Ramos (cell line): ENCODE data around the gene PCDH15.

Experiments
- in situ Hi-C: fragments of 300-500 bp; cut with MboI; formaldehyde crosslinking; loops from one replicate; pipeline ENCODE4 v1.14.3; 2022; ENCODE audit warnings: low sequenced_read_pairs; ENCODE audit not compliant: unreplicated experiment

PCDH15 gene

DNA sequence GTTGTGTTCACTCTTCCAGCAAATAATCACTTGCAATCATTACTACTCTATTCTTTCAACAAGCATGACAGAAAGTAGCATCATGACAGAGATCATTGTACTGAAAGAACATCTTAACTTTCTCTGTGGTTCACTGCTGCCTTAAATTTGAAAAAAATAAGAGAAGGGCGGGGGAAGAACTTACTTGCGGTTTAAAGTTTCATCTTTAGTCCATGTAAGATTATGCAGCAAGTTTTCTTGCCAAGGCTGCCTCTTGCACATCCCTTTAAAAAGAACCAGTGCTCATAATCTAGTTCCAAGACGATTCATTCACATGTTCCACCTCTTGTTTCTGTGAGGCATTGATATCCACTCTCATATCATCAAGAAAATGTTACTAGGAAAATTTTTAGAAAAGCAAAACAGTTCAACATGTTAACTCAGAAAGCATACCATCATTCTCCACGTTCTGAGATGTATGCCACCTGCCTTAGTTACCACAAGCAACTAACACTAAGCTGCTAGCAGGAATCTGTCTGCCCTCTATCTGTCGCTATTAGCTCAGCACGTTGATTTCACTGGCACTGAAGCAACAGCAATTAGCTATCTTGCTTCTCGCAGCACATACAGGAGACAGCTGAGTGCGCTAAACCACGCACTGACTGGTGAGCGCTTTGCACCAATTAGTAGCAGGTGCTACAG is at the start of gene PCDH15:
Gene PCDH15 (minus strand): TSS at position 491 of the 681 bp plus-strand sequence. CDS start 136,969 bp downstream, outside the sequence.
- in situ Hi-C loops: no loop called here

DNA sequence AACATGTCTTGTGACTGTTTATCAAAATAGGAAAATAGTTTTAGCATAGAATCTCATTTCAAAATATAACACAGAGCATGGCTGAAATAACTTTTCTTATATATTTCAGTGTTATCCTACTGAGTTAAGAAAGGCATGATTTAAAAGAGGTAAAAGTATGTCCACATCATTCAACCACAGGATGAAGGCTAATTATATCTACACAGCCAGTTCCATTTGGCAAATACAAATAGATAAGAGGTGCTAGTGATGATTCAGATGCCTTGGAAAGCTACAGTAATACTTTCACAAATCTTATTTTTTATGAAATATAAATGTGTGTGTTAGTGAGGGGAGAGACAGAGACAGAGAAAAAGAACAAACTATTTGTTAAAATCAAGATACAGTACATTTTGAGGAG is 42.9 kb upstream of the PCDH15 start:
- in situ Hi-C loops: no loop called here

DNA sequence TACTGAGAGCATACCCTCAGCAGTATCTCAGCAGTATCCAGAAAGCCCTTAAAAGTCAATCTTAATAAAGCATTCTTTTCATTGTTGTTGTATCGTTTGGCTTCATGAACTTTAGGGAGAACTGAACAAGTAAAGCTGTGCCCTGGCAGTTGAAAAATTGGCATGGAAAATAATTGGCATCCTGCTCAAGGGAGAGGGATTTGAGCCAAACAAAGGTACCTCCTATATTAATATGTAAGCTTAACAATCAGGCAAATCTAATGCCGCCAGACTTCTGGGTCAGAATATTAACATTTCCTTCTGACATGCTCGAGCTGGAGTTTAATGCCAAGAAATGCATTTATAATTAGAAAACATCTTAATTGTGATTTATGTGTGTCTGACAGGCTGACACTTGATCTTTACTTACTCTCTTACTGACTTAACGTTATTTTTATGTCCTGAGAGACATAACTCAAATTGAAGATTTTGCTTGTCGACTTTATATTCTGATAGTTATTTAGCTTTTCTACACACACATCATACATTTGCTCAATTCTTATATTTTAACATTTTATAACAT is 42.1 kb upstream of the PCDH15 start:
- in situ Hi-C loops: no loop called here

DNA sequence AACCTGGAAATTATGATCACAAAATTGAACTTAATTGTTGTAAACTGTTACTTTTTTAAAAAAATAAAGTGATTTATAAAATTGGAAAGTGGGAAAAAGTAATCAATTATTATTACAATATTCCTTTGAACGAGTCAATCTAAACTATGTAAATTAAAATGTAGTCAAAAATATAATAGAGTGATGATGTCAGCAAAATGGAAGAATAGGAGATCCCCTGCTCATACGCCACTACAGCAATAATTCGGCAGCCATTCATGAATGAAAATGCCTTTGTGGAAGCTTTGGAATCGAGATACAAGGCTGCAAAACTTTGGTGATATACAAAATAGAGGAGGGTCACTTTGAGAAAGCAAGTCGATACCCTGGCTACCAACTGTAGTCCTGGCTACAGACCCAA is 36.4 kb upstream of the PCDH15 start:
- in situ Hi-C loops: no loop called here

DNA sequence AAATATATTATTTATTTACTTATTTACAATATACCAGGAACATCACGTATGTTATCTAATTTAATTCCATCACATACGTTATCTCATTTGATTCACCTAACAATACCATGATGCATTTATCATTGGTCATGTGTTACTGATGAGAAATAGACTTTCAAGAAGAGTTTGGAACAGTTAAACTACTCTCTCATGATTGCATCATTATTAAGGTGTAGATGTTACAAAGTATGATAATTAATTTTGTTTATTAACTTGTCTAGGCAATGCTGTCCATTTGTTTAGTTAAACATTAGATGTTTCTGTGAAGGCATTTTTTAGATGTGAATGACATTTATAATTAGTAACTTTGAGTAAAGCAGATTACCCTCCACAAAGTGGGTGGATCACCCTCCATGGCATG is 32.0 kb upstream of the PCDH15 start:
- in situ Hi-C loops: no loop called here

DNA sequence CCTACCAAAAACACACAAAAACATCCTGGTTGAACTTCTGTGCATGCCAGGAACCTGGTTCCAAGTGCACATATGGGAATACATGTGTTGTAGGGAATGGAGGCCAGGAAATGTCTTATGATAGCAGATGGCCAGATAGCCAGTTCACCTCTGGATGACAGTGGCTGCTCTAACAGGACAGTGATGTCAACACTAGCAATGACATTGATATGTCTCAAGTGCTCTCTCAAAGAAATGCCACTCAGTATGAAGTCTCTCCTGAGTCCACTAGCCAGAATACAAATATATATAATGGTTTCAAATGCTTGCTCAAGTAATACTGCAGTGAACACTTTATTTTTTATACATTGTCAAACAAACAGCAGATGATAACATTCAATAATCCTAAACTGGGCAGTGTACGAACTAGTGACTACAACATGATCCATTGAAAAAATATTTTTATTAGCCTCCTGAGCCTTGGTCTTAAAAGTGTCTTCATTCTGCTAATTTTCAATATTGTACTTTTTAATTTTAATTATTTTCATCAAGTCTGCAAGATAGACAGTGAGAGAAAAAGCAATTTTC is 26.0 kb upstream of the PCDH15 start:
- in situ Hi-C loops: no loop called here

DNA sequence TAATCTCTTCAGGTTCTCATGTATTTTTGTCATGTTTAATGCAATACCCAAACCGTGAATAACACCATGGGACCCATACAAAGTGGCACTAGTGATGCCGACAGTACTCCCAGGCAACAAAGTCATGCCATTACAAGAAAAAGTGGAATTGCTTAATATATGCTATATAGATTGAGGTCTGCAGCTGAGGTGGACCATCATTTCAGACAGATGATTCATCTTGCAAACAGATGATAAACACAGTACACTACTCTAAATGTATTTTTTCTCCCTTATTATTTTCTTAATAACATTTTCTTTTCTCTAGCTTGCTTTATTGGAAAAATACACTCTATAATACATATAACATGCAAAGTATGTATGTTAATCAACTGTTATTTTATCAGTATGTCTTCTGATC is 14.6 kb upstream of the PCDH15 start:
- in situ Hi-C loops: no loop called here

DNA sequence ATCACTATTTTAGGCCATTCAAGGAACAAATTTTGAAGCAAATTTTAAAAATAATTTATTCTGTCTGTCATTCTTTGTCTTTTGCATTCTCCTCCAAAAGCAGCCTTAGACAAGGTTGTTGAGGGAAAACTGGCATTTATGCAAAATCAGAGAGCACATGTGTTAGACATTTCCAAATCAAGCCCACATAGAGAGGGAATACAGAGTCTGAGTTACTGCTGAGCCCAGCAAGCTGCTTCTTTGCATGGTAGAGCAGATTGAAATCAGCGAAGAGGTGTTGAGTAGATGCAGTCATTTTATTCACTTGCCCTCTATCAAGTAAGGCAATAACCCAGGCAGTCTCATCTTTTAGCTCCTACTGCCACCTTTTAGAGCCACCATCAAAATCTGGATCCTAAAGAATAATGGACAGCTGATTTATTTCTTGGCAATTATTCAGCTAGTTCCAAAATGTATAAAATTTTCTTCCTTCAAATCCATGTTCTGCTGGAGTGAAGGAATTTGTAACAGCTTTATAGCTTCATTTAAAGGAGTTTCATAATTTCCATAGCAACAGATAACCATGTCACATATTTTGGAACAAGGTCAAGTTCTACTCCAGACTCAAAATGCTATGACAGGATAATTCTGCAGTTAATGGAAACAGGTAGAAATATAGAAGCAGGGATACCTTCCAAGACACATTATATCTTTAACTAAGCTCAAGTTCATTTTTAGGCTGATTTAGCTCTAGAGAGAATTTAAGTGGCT is 7.3 kb upstream of the PCDH15 start:
- in situ Hi-C loops: no loop called here

DNA sequence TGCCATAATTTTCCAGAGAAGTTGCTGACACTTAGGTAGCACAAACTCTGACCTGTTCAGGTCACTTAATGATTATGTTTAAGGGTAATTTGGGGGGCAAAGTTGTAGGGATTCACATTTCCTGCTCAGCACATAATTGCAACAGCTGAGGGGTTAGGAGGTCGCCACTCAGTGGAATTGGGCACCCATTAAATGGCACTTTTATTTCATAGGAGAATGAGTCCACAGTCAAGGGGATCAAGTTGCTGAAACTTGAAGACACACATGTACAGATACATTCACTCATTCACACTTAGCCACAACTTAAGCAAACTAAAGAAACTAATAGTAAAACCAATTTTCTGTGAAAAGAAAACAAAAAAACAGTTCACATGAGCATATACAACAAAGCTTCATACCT is 1.5 kb downstream of the PCDH15 start:
- in situ Hi-C loops: no loop called here

DNA sequence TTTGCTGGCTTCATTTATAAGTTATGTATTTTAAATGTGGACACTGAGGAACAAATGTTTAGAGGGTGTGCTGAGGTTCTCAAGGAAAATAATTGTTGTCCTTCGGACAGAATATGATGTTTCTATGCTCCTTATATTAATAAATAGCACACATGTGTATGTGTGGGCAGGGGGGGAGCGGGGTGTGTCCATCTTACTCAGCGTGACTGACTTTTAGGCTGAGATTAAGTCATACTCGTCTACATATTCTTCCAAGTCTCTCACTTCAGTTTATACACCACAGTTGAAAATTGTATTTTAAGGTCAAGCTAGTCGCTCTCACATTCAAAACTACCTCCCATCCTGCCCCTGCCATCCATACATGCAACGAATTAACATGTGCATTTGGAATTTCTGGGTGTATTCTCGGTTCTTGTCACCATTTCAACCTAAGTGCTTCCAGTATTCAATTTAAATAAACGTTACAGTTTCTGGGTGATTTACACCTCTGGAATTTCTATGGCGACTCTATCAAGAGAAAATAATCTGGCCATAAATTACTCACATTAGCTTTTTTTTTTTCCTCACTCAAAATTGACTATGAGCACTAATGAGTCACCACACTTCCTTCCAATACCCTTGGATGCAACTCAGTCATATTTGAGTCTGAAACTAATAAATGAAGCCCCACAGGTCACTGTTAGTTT is 3.3 kb downstream of the PCDH15 start:
- in situ Hi-C loops: no loop called here

DNA sequence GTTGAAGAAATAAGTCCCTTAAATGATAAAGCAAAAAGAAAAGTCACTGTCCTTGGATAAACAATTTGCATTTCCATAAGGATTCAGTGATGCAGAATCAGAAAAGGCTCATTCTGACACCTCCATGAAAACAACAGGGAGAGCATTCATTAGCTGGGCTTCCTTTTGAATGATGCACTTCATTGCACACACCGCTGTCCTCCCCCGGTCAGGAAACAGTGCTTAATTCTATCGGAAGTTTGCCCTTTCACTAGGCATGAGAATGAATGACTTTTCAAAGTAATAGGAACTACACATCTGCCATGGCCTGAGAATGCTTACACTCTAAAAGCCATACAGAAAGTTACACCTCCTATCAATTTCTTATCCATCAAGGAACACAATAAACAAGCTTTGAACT is 4.2 kb downstream of the PCDH15 start:
- in situ Hi-C loops: no loop called here

DNA sequence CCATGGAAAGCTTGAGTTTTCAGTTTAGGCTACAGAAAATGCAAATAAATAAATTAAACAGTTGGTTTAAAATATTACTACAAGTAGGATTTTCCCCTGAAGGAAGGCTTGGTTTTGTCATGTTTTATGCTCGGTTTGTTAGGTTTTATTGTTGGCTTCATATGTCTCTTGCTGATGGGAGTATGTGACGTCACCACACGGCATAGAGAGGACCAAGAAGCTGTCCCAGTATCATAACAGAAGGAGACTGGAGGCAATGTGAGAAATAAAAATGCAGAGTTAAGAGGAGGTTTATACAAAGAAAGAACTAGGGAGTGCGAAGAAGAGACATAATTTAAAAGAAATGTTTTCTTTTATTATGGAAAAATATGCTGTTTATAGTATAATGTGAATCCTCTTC is 24.4 kb downstream of the PCDH15 start:
- in situ Hi-C loops: no loop called here

DNA sequence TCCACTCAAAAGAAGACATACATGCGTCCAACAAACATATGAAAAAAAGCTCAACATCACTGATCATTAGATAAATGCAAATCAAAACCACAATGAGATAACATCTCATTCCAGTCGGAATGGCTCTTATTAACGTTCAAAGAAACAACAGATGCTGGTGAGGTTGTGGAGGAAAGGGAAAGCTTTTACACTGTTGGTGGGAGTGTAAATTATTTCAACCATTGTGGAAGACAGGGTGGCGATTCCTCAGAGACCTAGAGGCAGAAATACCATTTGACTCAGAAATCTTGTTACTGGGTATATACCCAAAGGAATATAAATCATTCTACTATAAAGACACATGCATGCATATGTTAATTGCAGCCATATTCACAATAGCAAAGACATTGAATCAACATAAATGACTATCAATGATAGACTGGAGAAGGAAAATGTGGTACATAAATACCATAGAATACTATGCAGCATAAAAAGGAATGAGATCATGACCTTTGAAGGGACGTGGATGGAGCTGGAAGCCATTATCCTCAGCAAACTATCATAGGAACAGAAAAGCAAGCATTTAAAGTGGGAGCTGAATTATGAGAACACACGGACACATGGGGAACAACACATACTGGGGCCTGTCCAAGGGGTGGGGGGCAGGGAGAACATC is 28.4 kb downstream of the PCDH15 start:
- in situ Hi-C loops: no loop called here

DNA sequence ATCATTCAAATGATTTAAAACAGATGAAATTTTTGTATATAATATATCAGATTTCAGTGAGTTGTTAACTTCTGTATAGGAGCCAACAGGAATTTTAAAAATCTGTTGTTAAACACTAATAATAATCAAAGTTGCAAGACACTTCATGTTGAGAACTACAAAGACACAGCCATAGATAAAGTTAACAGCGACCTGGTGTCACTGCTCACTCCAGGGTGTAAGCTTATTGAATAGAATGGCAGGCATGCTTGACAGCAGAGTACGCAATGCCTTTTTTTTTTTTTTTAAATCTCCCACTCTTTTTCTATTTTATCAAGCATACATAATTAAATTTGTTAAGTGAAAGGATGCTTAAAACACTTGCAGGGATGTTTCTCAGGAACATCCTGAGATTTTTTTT is 32.0 kb downstream of the PCDH15 start:
- in situ Hi-C loops: no loop called here

DNA sequence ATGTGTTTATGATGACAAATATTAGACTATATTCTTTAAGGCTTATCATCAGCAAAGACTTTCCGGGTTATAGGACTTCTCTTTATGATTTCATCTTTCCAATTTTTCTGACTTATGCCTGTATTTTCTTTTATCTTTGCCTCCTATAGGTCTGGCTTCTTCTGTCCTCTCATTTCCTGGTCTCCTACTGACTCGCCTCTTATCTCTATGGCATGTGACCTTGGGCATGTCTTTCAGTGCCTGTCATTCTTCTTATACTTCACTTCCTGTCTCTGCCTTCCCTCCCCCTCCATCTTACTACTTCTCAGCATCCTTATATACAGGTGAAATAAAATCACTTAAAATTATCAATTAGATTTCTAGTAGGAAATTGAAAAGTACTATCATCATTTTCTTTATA is 42.2 kb downstream of the PCDH15 start:
- in situ Hi-C loops: no loop called here

DNA sequence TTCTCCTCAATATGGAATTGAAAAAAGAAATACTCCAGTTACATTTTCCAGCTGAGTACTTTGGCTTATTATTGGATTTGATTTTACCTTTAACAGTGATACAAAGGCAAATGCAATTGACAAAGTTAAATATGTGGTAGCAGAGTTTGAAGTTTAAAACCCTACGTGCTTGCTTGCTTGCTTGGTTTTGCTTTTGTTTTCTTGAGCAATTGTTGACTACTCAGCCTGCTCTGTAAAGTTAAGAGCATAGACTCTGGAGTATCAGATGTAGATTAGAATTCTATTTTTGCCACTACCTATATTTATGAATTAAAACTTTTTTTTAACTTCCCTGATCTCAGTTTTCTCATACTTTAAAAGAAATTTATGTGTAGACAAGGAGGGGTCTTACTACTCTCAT is 51.4 kb downstream of the PCDH15 start:
- in situ Hi-C loops: no loop called here

DNA sequence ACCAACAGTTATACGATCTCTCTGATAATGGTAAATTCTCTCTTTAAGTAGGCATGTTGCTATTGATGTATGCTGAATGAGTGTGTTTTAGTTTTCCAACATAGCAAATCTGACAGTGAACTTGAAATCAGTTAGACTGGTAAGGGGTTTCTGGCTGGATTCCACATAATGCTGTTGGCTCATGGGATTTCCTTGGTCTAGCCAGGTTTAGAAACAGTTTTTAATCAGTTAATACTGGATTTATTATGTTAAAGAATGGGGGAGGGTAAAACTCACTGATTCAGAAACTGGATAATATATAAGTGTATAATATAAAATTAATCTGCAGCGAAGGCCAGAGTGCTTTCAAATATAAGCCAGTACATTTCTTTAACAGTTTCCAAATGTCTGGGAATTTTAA is 55.6 kb downstream of the PCDH15 start:
- in situ Hi-C loops: no loop called here

DNA sequence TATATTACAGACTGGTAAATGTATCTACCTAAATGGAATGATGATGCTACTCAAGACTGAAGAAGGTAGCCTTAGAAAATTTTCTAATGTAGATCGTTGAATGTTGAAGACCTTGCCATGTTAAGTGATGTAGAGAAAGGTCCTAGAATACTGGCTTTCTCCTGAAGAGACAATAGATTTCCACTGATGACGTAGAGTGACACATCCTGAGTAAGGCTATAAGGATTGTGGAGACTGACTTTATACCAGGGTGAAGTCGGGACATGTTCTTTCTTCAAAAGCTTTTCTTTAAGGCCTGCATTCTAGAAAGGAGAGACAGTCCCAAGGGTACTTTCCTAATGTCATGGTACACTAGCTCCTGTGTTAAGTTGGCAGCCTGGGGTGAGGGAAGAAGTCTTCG is 58.6 kb downstream of the PCDH15 start:
- in situ Hi-C loops: no loop called here

DNA sequence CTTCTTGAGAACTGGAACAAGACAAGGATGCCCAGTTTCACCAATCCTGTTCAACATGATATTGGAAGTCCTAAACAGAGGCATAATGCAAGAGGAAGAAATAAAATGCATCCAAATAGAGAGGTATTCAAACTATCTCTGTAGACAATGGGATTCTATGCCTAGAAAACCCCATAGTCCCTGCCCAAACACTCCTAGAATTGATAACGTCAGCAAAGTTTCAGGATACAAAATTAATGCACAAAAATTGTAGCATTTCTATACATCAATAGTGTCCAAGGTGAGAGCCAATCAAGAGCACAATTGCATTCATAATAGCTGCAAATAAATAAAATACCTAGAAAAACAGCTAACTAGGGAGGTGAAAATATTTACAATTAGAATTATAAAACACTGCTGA is 72.5 kb downstream of the PCDH15 start:
- in situ Hi-C loops: no loop called here

DNA sequence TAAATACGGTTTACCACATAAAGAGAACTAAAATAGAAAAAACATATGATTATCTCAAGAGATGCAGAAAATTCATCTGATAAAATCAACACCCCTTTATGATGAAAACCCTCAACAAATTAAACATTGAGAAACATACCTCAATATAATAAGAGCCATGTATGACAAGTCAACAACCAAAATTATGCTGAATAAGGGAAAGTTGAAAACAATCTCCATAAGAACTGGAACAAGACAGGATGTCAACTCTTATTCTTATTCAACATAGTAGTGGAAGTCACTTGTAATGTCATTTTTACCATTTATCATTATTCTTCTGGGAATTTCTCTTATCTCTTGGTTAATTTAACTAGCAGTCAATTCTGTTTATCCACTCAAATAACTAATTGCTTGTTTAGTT is 79.0 kb downstream of the PCDH15 start:
- in situ Hi-C loops: no loop called here
